HFF-Myc (cell line): ENCODE results near the gene DDX50.
"Not testable (repeated sequence)": the region's sequence is repeated elsewhere in the genome, so short reads cannot be mapped to it uniquely, and the experiment has no call there.

ENCODE experiments used
- DNase-seq: peaks from one replicate; pipeline ENCODE4 v3.0.0-alpha.2; 2011; ENCODE audit warnings: low read depth; ENCODE audit errors: extremely low read depth
- H3K4me3 ChIP-seq: replicated peaks from 2 replicates; pipeline ENCODE4 v1.5.1; 2011; ENCODE audit warnings: low read depth, mild to moderate bottlenecking, control low read depth, low read length
- TF ChIP-seq, protein P1 (sequence below): IDR thresholded peaks from 2 replicates; pipeline ENCODE4 v1.5.1; 2012; ENCODE audit warnings: mild to moderate bottlenecking, low read depth, low read length, control low read depth; ENCODE audit errors: missing control alignments

The DDX50 gene

DNA sequence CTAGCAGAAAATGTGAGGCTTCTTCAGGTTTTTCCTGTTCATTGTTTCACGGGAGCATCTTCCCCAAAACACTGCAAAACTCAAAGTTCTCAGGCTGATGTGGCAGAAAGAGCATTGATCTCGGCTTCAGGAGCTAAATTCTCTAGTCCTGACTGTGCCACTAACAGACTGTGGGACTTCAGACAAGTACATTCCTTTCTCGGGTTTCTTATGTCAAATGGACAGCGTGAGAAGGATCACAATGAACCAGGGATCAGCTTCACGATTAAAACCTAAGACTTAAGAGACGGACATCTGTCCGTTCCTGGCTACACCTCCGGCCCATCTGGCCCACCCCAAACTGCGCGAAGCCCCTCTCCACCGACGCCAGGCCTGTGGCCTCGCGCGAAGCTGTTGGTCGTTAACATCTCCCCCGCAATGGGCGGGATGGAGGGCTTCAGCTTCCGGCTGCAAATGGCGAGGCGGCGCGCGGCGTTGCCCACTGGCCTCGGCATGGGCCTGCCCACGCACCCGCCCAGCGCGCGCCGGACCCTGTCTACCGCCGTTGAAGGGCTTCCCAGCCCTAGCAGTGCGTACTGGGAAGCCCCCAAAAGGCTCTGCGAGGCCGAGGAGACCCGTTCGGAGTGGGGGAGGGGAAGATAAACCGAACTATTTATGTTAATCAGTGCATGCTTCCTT, 549 bp upstream of the DDX50 start:
- peak; percentile 12 for DNase-seq
- TF ChIP-seq, protein P1, sequence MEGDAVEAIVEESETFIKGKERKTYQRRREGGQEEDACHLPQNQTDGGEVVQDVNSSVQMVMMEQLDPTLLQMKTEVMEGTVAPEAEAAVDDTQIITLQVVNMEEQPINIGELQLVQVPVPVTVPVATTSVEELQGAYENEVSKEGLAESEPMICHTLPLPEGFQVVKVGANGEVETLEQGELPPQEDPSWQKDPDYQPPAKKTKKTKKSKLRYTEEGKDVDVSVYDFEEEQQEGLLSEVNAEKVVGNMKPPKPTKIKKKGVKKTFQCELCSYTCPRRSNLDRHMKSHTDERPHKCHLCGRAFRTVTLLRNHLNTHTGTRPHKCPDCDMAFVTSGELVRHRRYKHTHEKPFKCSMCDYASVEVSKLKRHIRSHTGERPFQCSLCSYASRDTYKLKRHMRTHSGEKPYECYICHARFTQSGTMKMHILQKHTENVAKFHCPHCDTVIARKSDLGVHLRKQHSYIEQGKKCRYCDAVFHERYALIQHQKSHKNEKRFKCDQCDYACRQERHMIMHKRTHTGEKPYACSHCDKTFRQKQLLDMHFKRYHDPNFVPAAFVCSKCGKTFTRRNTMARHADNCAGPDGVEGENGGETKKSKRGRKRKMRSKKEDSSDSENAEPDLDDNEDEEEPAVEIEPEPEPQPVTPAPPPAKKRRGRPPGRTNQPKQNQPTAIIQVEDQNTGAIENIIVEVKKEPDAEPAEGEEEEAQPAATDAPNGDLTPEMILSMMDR = no peak
- peak overlapping the region; percentile 97 for H3K4me3 ChIP-seq

DNA sequence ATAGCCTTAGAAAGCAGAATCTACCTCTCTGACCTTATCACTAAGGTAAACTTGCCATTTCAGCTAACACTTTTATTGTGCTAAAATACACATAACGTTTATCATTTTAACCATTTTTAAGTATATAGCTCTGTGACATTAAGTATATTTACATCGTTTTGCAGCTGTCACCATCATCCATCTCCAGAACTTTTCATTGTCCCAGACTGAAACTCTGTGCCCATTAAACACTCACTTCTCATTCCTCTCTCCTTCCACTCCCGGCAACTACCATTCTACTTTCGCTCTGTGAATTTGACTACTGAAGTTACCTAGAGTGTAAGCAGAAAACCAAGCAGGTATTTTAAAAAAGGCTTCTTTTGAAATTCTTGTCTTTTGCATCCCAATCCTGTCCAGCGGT, 1.3 kb downstream of the DDX50 start:
- TF ChIP-seq, protein P1 = no peak
- H3K4me3 ChIP-seq = peak overlapping the region; percentile 97
- no peak for DNase-seq

DNA sequence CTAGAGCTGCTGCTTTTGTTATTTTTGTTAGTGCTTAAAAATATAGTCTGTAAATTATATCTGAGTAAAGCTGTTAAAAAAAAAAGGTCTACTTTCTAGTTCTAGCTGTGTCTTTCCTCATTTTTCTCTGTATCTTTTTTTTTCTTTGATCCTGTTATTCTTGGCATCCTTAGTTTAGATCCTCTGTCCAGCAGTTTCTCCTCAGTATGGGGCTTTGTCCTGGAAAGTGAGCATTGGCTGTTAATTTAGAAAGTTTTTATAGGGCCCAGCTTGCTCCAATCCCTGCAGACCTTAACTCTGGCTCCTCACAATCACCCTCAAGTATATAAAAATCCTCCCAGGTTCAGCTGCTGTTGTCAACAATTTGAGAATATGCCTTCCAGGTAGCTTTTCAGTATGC, 23.5 kb downstream of the DDX50 start:
- no peak overlapping the region for H3K4me3 ChIP-seq
- DNase-seq = no peak
- TF ChIP-seq, protein P1 = no peak

DNA sequence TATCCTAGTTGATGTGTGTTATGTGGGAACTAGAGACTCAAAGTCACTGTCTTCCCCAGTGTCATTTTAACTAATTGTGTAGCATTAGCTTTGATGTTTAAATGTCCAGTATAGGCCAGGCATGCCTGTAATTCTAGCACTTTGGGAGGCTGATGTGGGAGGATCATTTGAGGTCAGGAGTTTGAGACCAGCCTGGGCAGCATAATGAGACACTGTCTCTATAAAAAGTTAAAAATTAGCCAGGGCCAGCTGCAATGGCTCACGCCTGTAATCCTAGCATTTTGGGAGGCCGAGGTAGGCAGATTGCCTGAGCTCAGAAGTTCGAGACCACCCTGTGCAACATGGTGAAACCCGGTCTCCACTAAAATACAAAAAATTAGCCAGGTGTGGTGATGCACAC, 24.4 kb downstream of the DDX50 start:
- DNase-seq = no peak
- no peak overlapping the region for H3K4me3 ChIP-seq
- TF ChIP-seq, protein P1 = no peak

DNA sequence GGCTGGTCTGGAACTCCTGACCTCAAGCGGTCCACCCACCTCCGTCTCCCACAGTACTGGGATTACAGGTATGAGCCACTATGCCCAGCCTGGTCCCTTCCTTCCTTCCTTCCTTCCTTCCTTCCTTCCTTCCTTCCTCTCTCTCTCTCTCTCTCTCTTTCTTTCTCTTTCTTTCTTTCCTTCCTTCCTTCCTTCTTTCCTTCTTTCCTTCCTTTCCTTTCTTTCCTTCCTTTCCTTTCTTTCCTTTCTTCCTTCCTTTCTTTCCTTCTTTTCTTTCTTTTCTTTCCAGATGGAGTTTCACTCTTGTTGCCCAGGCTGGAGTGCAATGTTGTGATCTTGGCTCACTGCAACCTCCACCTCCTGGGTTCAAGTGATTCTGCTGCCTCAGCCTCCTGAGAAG, 28.0 kb downstream of the DDX50 start:
- not testable (repeated sequence) for DNase-seq, H3K4me3 ChIP-seq

DNA sequence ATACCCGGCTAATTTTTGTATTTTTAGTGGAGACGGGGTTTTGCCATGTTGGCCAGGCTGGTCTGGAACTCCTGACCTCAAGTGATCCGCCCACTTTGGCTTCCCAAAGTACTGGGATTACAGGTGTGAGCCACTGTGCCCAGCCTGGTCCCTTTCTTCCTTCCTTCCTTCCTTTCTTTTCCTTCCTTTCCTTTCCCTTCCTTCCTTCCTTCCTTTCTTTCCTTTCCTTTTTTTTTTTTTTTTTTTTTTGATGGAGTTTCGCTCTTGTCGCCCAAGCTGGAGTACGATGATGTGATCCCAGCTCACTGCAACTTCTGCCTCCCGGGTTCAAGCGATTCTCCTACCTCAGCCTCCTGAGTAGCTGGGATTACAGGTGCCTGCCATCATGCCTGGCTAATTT, 28.8 kb downstream of the DDX50 start:
- not testable (repeated sequence) for DNase-seq, H3K4me3 ChIP-seq

DNA sequence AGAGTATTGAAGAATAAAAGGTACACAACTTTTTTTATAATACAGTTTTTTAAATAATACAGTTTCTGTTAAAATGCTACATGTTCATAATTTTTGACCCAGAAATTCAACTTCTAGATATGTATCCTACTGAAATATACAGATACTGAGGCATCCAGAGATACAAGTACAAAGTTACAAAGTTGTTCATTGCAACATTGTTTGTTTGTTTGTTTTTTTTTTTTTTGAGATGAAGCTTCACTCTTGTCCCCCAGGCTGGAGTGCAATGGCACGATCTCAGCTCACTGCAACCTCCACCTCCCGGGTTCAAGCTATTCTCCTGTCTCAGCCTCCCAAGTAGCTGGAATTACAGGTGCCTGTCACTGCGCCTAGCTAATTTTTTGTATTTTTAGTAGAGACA, 31.7 kb downstream of the DDX50 start:
- DNase-seq, H3K4me3 ChIP-seq: not testable (repeated sequence)

DNA sequence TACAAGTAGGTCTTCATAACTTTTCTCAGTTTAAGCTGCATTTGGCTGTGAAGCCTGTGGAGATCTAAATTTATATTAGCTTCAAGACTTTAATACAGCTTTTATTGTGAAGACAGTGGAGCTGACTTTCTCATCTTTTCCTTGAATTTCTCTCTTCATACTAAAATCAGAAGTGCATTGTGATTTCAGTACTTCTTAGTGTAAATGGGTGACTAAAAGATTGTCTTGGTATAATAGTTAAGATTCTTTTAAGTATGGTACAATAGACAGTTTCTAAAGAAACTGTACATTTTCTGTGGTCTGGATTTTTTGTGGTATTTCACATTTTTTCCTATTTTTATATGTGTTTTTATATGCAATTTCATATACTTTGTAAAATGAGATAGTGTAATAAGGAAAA, 33.9 kb downstream of the DDX50 start:
- TF ChIP-seq, protein P1 = no peak

More for the DNA sequence above, 33.9 kb downstream of the DDX50 start:
- no peak for DNase-seq
- no peak overlapping the region for H3K4me3 ChIP-seq
